HEK293 (cell line): ENCODE measurements around the gene TSR3.

ENCODE experiments used
- GLIS2 ChIP-seq: fragments of 450-650 bp; formaldehyde crosslinking; IDR thresholded peaks from 2 replicates; pipeline ENCODE4 v1.5.1; 2016; ENCODE audit warnings: missing biosample characterization, missing genetic modification characterization
- IKZF3 ChIP-seq: fragments of 450-650 bp; IDR thresholded peaks from 2 replicates; pipeline ENCODE4 v1.5.0; 2018; ENCODE audit warnings: missing biosample characterization, mild to moderate bottlenecking, missing genetic modification characterization, moderate library complexity
- KLF10 ChIP-seq: fragments of 450-650 bp; IDR thresholded peaks from 2 replicates; pipeline ENCODE4 v1.5.1; 2018; ENCODE audit warnings: missing biosample characterization, mild to moderate bottlenecking, missing genetic modification characterization
- KLF8 ChIP-seq: fragments of 450-650 bp; formaldehyde crosslinking; IDR thresholded peaks from 2 replicates; pipeline ENCODE4 v1.5.1; 2016; ENCODE audit warnings: missing biosample characterization, missing genetic modification characterization
- KLF9 ChIP-seq: fragments of 450-650 bp; formaldehyde crosslinking; IDR thresholded peaks from 2 replicates; pipeline ENCODE4 v1.5.1; 2016; ENCODE audit warnings: missing biosample characterization, missing genetic modification characterization, low read depth
- SCRT2 ChIP-seq: fragments of 450-650 bp; formaldehyde crosslinking; IDR thresholded peaks from 2 replicates; pipeline ENCODE4 v1.5.1; 2016; ENCODE audit warnings: missing biosample characterization, missing genetic modification characterization
- ZEB2 ChIP-seq: fragments of 450-650 bp; formaldehyde crosslinking; IDR thresholded peaks from 2 replicates; pipeline ENCODE4 v1.5.1; 2016; ENCODE audit warnings: missing biosample characterization, missing genetic modification characterization
- ZNF10 ChIP-seq: fragments of 450-650 bp; formaldehyde crosslinking; IDR thresholded peaks from 2 replicates; pipeline ENCODE4 v1.5.1; 2017; ENCODE audit warnings: missing biosample characterization, missing genetic modification characterization
- ZNF112 ChIP-seq: fragments of 450-650 bp; formaldehyde crosslinking; IDR thresholded peaks from 2 replicates; pipeline ENCODE4 v1.5.0; 2017; ENCODE audit warnings: missing biosample characterization, missing genetic modification characterization
- ZNF132 ChIP-seq: fragments of 450-650 bp; formaldehyde crosslinking; IDR thresholded peaks from 2 replicates; pipeline ENCODE4 v1.5.1; 2017; ENCODE audit warnings: missing biosample characterization, missing genetic modification characterization, borderline replicate concordance
- ZNF19 ChIP-seq: fragments of 450-650 bp; formaldehyde crosslinking; IDR thresholded peaks from 2 replicates; pipeline ENCODE4; 2016; ENCODE audit warnings: missing biosample characterization, missing genetic modification characterization, low read depth
- ZNF311 ChIP-seq: fragments of 450-650 bp; formaldehyde crosslinking; IDR thresholded peaks from 2 replicates; pipeline ENCODE4 v1.5.1; 2017; ENCODE audit warnings: missing biosample characterization, missing genetic modification characterization, borderline replicate concordance
- ZNF341 ChIP-seq: fragments of 450-650 bp; formaldehyde crosslinking; IDR thresholded peaks from 2 replicates; pipeline ENCODE4; 2016; ENCODE audit warnings: low read depth, missing biosample characterization, missing genetic modification characterization
- ZNF354C ChIP-seq: fragments of 450-650 bp; formaldehyde crosslinking; IDR thresholded peaks from 2 replicates; pipeline ENCODE4 v1.5.1; 2016; ENCODE audit warnings: missing biosample characterization, missing genetic modification characterization, low read depth, borderline replicate concordance
- ZNF391 ChIP-seq: fragments of 450-650 bp; formaldehyde crosslinking; IDR thresholded peaks from 2 replicates; pipeline ENCODE4 v1.5.1; 2016; ENCODE audit warnings: low read depth, missing biosample characterization, missing genetic modification characterization, borderline replicate concordance
- ZNF473 ChIP-seq: fragments of 450-650 bp; formaldehyde crosslinking; IDR thresholded peaks from 2 replicates; pipeline ENCODE4 v1.5.1; 2017; ENCODE audit warnings: missing biosample characterization, missing genetic modification characterization
- ZNF501 ChIP-seq: fragments of 450-650 bp; formaldehyde crosslinking; IDR thresholded peaks from 2 replicates; pipeline ENCODE4 v1.5.1; 2016; ENCODE audit warnings: missing biosample characterization, missing genetic modification characterization
- ZNF510 ChIP-seq: fragments of 450-650 bp; formaldehyde crosslinking; IDR thresholded peaks from 2 replicates; pipeline ENCODE4 v1.5.1; 2018; ENCODE audit warnings: mild to moderate bottlenecking, missing genetic modification characterization, missing biosample characterization; ENCODE audit not compliant: insufficient replicate concordance
- ZNF626 ChIP-seq: fragments of 450-650 bp; sonication (Bioruptor Pico); formaldehyde crosslinking; IDR thresholded peaks from 2 replicates; pipeline ENCODE4 v1.5.1; 2018; ENCODE audit warnings: missing biosample characterization, missing genetic modification characterization, inconsistent platforms
- ZNF768 ChIP-seq: fragments of 450-650 bp; formaldehyde crosslinking; IDR thresholded peaks from 2 replicates; pipeline ENCODE4 v1.5.1; 2018; ENCODE audit warnings: missing biosample characterization, mild to moderate bottlenecking, missing genetic modification characterization
- ZNF792 ChIP-seq: fragments of 450-650 bp; formaldehyde crosslinking; IDR thresholded peaks from 2 replicates; pipeline ENCODE4 v1.5.1; 2016; ENCODE audit warnings: missing biosample characterization, missing genetic modification characterization
- TF ChIP-seq, protein P1 (sequence below): fragments of 450-650 bp; formaldehyde crosslinking; IDR thresholded peaks from 2 replicates; pipeline ENCODE4 v1.5.1; 2016; ENCODE audit warnings: missing biosample characterization, missing genetic modification characterization, borderline replicate concordance
- TF ChIP-seq, protein P2 (sequence below): fragments of 450-650 bp; formaldehyde crosslinking; IDR thresholded peaks from 2 replicates; pipeline ENCODE4 v1.5.1; 2016; ENCODE audit warnings: missing biosample characterization, missing genetic modification characterization
- TF ChIP-seq, protein P3 (sequence below): fragments of 450-650 bp; formaldehyde crosslinking; IDR thresholded peaks from 2 replicates; pipeline ENCODE4 v1.5.1; 2016; ENCODE audit warnings: missing biosample characterization, missing genetic modification characterization, low read depth
- TF ChIP-seq, protein P4 (sequence below): fragments of 450-650 bp; formaldehyde crosslinking; IDR thresholded peaks from 2 replicates; pipeline ENCODE4 v1.5.1; 2016; ENCODE audit warnings: missing biosample characterization, missing genetic modification characterization
- TF ChIP-seq, protein P5 (sequence below): fragments of 450-650 bp; formaldehyde crosslinking; IDR thresholded peaks from 2 replicates; pipeline ENCODE4 v1.5.1; 2016; ENCODE audit warnings: missing biosample characterization, missing genetic modification characterization
- TF ChIP-seq, protein P6 (sequence below): fragments of 450-650 bp; formaldehyde crosslinking; IDR thresholded peaks from 2 replicates; pipeline ENCODE4 v1.5.1; 2016; ENCODE audit warnings: missing biosample characterization, missing genetic modification characterization
- TF ChIP-seq, protein P7 (sequence below): fragments of 450-650 bp; formaldehyde crosslinking; IDR thresholded peaks from 2 replicates; pipeline ENCODE4 v1.5.1; 2017; ENCODE audit warnings: missing biosample characterization, missing genetic modification characterization

TSR3 gene

DNA sequence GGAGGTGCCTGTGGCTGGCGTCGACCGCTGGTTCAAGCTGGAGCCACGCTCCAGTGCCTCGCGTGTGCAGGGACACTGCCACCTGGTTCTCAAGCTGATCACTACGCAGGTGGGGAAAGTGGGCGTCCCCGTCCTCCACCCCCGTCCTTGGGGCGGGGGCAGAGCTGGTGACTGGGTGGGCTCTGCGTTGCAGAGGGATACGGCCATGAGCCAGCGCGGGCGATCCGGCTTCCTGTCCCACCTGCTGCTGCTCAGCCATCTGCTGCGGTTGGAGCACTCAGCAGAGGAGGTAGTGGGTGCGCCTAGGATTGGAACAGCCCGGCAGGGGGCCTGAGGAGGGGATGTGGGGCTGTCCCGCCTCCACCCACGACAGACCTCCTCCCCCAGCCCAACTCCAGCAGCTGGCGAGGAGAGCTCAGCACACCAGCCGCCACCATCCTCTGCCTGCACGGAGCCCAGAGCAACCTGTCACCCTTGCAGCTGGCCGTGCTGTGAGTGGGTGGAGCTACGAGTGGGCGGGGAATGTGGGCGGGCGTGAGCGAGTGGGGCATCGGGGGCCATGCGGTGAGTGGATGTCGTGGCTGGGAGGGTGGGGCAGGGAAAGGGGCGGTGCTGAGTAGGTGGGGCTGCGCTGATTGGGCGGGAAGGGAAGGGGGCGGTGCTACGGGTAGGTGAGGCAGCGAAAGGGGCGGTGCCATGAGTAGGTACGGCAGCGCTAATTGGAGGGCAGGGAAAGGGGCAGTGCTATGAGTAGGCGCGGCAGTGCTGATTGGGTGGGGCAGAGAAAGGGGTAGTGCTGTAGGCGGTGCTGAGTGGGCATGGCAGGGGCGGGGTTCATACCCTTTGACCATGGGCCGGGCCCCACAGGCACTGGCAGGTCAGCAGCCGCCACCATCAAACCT, 8.9 kb downstream of the TSR3 start (continued):
- TF ChIP-seq ZNF10 = no peak
- no peak for TF ChIP-seq ZNF19 (tag by site-specific recombination)
- no peak for TF ChIP-seq ZNF132
- no peak for TF ChIP-seq ZNF391 (tag by site-specific recombination)
- TF ChIP-seq IKZF3 = no peak
- TF ChIP-seq, protein P1, sequence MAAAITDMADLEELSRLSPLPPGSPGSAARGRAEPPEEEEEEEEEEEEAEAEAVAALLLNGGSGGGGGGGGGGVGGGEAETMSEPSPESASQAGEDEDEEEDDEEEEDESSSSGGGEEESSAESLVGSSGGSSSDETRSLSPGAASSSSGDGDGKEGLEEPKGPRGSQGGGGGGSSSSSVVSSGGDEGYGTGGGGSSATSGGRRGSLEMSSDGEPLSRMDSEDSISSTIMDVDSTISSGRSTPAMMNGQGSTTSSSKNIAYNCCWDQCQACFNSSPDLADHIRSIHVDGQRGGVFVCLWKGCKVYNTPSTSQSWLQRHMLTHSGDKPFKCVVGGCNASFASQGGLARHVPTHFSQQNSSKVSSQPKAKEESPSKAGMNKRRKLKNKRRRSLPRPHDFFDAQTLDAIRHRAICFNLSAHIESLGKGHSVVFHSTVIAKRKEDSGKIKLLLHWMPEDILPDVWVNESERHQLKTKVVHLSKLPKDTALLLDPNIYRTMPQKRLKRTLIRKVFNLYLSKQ (tag by site-specific recombination) = no peak
- TF ChIP-seq ZNF311 (tag by site-specific recombination) = no peak
- peak; percentile 71 for TF ChIP-seq GLIS2 (tag by site-specific recombination)
- TF ChIP-seq, protein P2, sequence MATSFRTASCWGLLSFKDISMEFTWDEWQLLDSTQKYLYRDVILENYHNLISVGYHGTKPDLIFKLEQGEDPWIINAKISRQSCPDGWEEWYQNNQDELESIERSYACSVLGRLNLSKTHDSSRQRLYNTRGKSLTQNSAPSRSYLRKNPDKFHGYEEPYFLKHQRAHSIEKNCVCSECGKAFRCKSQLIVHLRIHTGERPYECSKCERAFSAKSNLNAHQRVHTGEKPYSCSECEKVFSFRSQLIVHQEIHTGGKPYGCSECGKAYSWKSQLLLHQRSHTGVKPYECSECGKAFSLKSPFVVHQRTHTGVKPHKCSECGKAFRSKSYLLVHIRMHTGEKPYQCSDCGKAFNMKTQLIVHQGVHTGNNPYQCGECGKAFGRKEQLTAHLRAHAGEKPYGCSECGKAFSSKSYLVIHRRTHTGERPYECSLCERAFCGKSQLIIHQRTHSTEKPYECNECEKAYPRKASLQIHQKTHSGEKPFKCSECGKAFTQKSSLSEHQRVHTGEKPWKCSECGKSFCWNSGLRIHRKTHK (tag by site-specific recombination) = no peak
- TF ChIP-seq, protein P3, sequence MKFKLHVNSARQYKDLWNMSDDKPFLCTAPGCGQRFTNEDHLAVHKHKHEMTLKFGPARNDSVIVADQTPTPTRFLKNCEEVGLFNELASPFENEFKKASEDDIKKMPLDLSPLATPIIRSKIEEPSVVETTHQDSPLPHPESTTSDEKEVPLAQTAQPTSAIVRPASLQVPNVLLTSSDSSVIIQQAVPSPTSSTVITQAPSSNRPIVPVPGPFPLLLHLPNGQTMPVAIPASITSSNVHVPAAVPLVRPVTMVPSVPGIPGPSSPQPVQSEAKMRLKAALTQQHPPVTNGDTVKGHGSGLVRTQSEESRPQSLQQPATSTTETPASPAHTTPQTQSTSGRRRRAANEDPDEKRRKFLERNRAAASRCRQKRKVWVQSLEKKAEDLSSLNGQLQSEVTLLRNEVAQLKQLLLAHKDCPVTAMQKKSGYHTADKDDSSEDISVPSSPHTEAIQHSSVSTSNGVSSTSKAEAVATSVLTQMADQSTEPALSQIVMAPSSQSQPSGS (tag by site-specific recombination) = no peak
- TF ChIP-seq ZNF768 (tag by site-specific recombination) = no peak
- TF ChIP-seq, protein P4, sequence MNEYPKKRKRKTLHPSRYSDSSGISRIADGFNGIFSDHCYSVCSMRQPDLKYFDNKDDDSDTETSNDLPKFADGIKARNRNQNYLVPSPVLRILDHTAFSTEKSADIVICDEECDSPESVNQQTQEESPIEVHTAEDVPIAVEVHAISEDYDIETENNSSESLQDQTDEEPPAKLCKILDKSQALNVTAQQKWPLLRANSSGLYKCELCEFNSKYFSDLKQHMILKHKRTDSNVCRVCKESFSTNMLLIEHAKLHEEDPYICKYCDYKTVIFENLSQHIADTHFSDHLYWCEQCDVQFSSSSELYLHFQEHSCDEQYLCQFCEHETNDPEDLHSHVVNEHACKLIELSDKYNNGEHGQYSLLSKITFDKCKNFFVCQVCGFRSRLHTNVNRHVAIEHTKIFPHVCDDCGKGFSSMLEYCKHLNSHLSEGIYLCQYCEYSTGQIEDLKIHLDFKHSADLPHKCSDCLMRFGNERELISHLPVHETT (tag by site-specific recombination) = no peak
- TF ChIP-seq ZNF510 (tag by site-specific recombination) = no peak
- peak; percentile 99 for TF ChIP-seq SCRT2
- TF ChIP-seq ZNF501 (tag by site-specific recombination) = no peak
- TF ChIP-seq ZNF354C (tag by site-specific recombination) = no peak
- TF ChIP-seq ZNF473 (tag by site-specific recombination) = no peak
- TF ChIP-seq ZEB2 (tag by site-specific recombination) = peak; percentile 23; the same call in 1 of the 2 replicates
- TF ChIP-seq ZNF341 (tag by site-specific recombination) = peak; percentile 93
- TF ChIP-seq, protein P5, sequence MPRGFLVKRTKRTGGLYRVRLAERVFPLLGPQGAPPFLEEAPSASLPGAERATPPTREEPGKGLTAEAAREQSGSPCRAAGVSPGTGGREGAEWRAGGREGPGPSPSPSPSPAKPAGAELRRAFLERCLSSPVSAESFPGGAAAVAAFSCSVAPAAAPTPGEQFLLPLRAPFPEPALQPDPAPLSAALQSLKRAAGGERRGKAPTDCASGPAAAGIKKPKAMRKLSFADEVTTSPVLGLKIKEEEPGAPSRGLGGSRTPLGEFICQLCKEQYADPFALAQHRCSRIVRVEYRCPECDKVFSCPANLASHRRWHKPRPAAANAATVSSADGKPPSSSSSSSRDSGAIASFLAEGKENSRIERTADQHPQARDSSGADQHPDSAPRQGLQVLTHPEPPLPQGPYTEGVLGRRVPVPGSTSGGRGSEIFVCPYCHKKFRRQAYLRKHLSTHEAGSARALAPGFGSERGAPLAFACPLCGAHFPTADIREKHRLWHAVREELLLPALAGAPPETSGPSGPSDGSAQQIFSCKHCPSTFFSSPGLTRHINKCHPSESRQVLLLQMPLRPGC = no peak
- no peak for TF ChIP-seq ZNF626 (tag by site-specific recombination)
- TF ChIP-seq, protein P6, sequence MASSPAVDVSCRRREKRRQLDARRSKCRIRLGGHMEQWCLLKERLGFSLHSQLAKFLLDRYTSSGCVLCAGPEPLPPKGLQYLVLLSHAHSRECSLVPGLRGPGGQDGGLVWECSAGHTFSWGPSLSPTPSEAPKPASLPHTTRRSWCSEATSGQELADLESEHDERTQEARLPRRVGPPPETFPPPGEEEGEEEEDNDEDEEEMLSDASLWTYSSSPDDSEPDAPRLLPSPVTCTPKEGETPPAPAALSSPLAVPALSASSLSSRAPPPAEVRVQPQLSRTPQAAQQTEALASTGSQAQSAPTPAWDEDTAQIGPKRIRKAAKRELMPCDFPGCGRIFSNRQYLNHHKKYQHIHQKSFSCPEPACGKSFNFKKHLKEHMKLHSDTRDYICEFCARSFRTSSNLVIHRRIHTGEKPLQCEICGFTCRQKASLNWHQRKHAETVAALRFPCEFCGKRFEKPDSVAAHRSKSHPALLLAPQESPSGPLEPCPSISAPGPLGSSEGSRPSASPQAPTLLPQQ (tag by site-specific recombination) = peak; percentile 97
- TF ChIP-seq KLF10 (tag by site-specific recombination) = peak; percentile 96
- TF ChIP-seq KLF8 = peak; percentile 99
- TF ChIP-seq KLF9 (tag by site-specific recombination) = peak; percentile 98
- TF ChIP-seq, protein P7, sequence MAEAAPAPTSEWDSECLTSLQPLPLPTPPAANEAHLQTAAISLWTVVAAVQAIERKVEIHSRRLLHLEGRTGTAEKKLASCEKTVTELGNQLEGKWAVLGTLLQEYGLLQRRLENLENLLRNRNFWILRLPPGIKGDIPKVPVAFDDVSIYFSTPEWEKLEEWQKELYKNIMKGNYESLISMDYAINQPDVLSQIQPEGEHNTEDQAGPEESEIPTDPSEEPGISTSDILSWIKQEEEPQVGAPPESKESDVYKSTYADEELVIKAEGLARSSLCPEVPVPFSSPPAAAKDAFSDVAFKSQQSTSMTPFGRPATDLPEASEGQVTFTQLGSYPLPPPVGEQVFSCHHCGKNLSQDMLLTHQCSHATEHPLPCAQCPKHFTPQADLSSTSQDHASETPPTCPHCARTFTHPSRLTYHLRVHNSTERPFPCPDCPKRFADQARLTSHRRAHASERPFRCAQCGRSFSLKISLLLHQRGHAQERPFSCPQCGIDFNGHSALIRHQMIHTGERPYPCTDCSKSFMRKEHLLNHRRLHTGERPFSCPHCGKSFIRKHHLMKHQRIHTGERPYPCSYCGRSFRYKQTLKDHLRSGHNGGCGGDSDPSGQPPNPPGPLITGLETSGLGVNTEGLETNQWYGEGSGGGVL (tag by site-specific recombination) = peak; percentile 79
- no peak for TF ChIP-seq ZNF792 (tag by site-specific recombination)
- TF ChIP-seq ZNF112 (tag by site-specific recombination) = no peak
